Measurements from ENCODE around the gene MIEF1. TPM values are rescaled to one million over a fixed set of nuclear protein-coding genes. Genes with fewer than 3 reads are reported as not detected.

The MIEF1 gene
- total and polyA plus RNA-seq, 2 experiments from 2014 or later = 13.2 to 40.1 TPM

DNA sequence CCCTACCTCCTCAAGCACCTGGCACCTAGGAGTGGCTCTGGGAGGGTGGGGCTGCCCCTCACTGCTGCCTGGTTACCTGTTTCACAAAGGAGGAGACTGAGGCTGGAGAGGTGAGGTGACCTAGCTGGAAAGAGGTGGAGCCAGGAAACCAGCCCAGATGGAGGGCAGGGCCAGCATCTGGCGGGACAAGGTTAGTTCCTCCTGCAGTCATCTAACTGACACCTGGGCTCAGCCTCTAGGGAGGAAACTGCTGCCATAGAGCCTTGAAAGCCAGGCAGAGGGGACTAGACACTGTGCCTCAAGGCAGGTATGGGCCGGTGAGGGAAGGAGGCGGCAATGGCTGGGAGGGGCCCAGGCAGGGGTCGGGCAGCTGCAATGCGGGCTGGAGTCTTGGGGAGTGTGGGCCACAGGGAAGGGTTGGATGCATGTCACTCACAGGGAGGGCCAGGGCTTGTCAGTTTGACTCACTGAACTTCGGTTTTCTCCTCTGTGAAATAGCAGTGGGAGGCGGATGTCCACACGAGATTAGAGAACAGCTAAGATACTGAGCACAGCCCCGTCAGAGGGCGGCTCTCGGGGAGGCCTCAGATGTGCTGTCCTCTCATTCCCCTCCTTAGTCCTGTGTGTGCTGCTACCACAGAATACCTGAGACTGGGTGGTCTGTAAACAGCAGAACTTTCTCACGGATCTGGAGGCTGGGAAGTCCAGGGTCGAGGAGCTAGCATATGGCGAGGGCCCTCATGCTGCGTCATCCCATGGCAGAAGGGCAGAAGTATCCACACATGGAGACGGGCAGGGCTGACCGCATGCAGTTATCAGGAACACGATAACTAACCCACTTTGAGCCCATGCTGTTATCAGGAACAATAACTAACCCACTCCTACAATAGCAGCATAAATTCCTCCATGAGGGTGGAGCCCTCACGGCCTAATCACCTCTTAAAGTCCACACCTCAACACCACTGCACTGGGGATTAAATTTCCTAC, 29.2 kb upstream of the MIEF1 start:
- H3K27ac ChIP-seq (ENCODE audit: low read depth) = no peak overlapping the region

More for the DNA sequence above, 29.2 kb upstream of the MIEF1 start:
- Mint-ChIP-seq H3K9me3 (no peaks in the 10 kb centered on the region; the same call in 2 of the 3 replicates), H3K4me3 (peak overlapping the region; percentile 16; the same call in 1 of the 3 replicates), H3K36me3 (ENCODE audit: low read depth) (no peaks in the 10 kb centered on the region; the same call in 2 of the 3 replicates), H3K4me1 (peaks cover 75% of the 10 kb centered on the region), H3K27me3 (ENCODE audit: insufficient read depth, low read depth, poor library complexity) (peaks cover 24% of the 10 kb centered on the region), H3K27ac (no peak overlapping the region)
- Histone ChIP-seq H3K4me3 (no peak overlapping the region), H3K79me2 (replicated peaks; ENCODE audit: insufficient read depth) (no peaks in the 10 kb centered on the region), H3K4me1 (ENCODE audit: insufficient read depth) (peaks cover 49% of the 10 kb centered on the region), H3F3A (replicated peaks; ENCODE audit: low read depth) (peaks cover 14% of the 10 kb centered on the region), H2AFZ (no peak overlapping the region), H3K27me3 (ENCODE audit: insufficient read depth) (no peaks in the 10 kb centered on the region), H3K4me2 (peak overlapping the region; percentile 73; the same call in 1 of the 2 replicates), H3K36me3 (ENCODE audit: insufficient read depth) (no peaks in the 10 kb centered on the region), H3K9me2 (ENCODE audit: insufficient read depth) (no peaks in the 10 kb centered on the region), H4K20me1 (replicated peaks; ENCODE audit: insufficient read depth) (no peaks in the 10 kb centered on the region; the same call in 1 of the 2 replicates)
- TF ChIP-seq ZNF331 (CRISPR knock-in tag; IDR thresholded peaks at IDR 0.05; ENCODE audit: low read depth) (no peak), EZH2phosphoT487 (IDR thresholded peaks at IDR 0.05; ENCODE audit: unreplicated experiment) (no peak), NANOG (IDR thresholded peaks at IDR 0.05; ENCODE audit: borderline replicate concordance) (no peak), STAT1 (IDR thresholded peaks at IDR 0.05; ENCODE audit: unreplicated experiment) (no peak), POLR2AphosphoS5 (IDR thresholded peaks at IDR 0.05; ENCODE audit: low read depth) (no peak), JUNB (IDR thresholded peaks at IDR 0.05; ENCODE audit: unreplicated experiment) (no peak)
- TF ChIP-seq, protein P1, sequence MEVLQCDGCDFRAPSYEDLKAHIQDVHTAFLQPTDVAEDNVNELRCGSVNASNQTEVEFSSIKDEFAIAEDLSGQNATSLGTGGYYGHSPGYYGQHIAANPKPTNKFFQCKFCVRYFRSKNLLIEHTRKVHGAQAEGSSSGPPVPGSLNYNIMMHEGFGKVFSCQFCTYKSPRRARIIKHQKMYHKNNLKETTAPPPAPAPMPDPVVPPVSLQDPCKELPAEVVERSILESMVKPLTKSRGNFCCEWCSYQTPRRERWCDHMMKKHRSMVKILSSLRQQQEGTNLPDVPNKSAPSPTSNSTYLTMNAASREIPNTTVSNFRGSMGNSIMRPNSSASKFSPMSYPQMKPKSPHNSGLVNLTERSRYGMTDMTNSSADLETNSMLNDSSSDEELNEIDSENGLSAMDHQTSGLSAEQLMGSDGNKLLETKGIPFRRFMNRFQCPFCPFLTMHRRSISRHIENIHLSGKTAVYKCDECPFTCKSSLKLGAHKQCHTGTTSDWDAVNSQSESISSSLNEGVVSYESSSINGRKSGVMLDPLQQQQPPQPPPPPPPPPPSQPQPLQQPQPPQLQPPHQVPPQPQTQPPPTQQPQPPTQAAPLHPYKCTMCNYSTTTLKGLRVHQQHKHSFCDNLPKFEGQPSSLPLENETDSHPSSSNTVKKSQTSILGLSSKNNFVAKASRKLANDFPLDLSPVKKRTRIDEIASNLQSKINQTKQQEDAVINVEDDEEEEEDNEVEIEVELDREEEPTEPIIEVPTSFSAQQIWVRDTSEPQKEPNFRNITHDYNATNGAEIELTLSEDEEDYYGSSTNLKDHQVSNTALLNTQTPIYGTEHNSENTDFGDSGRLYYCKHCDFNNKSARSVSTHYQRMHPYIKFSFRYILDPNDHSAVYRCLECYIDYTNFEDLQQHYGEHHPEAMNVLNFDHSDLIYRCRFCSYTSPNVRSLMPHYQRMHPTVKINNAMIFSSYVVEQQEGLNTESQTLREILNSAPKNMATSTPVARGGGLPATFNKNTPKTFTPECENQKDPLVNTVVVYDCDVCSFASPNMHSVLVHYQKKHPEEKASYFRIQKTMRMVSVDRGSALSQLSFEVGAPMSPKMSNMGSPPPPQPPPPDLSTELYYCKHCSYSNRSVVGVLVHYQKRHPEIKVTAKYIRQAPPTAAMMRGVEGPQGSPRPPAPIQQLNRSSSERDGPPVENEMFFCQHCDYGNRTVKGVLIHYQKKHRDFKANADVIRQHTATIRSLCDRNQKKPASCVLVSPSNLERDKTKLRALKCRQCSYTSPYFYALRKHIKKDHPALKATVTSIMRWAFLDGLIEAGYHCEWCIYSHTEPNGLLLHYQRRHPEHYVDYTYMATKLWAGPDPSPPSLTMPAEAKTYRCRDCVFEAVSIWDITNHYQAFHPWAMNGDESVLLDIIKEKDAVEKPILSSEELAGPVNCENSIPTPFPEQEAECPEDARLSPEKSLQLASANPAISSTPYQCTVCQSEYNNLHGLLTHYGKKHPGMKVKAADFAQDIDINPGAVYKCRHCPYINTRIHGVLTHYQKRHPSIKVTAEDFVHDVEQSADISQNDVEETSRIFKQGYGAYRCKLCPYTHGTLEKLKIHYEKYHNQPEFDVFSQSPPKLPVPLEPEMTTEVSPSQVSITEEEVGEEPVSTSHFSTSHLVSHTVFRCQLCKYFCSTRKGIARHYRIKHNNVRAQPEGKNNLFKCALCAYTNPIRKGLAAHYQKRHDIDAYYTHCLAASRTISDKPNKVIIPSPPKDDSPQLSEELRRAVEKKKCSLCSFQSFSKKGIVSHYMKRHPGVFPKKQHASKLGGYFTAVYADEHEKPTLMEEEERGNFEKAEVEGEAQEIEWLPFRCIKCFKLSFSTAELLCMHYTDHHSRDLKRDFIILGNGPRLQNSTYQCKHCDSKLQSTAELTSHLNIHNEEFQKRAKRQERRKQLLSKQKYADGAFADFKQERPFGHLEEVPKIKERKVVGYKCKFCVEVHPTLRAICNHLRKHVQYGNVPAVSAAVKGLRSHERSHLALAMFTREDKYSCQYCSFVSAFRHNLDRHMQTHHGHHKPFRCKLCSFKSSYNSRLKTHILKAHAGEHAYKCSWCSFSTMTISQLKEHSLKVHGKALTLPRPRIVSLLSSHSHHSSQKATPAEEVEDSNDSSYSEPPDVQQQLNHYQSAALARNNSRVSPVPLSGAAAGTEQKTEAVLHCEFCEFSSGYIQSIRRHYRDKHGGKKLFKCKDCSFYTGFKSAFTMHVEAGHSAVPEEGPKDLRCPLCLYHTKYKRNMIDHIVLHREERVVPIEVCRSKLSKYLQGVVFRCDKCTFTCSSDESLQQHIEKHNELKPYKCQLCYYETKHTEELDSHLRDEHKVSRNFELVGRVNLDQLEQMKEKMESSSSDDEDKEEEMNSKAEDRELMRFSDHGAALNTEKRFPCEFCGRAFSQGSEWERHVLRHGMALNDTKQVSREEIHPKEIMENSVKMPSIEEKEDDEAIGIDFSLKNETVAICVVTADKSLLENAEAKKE (CRISPR knock-in tag; IDR thresholded peaks at IDR 0.05) = no peak
- TF ChIP-seq, protein P2, sequence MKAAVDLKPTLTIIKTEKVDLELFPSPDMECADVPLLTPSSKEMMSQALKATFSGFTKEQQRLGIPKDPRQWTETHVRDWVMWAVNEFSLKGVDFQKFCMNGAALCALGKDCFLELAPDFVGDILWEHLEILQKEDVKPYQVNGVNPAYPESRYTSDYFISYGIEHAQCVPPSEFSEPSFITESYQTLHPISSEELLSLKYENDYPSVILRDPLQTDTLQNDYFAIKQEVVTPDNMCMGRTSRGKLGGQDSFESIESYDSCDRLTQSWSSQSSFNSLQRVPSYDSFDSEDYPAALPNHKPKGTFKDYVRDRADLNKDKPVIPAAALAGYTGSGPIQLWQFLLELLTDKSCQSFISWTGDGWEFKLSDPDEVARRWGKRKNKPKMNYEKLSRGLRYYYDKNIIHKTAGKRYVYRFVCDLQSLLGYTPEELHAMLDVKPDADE (IDR thresholded peaks at IDR 0.05) = no peak
- TF ChIP-seq, protein P3, sequence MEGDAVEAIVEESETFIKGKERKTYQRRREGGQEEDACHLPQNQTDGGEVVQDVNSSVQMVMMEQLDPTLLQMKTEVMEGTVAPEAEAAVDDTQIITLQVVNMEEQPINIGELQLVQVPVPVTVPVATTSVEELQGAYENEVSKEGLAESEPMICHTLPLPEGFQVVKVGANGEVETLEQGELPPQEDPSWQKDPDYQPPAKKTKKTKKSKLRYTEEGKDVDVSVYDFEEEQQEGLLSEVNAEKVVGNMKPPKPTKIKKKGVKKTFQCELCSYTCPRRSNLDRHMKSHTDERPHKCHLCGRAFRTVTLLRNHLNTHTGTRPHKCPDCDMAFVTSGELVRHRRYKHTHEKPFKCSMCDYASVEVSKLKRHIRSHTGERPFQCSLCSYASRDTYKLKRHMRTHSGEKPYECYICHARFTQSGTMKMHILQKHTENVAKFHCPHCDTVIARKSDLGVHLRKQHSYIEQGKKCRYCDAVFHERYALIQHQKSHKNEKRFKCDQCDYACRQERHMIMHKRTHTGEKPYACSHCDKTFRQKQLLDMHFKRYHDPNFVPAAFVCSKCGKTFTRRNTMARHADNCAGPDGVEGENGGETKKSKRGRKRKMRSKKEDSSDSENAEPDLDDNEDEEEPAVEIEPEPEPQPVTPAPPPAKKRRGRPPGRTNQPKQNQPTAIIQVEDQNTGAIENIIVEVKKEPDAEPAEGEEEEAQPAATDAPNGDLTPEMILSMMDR (conservative IDR thresholded peaks at IDR 0.05; ENCODE audit: low read depth in 2 of 2) = no peak
- ATAC-seq (peak; percentile 2; the same call in 2 of the 3 replicates), DNase-seq (ENCODE audit: low spot score) (no peak)

All from GM23338 (cell line).